ENCODE data around the gene RCSD1. TPM values are rescaled to one million over a fixed set of nuclear protein-coding genes. Genes with fewer than 3 reads are reported as not detected.

The RCSD1 gene
- total and polyA plus RNA-seq, 2 of the 4 experiments (the other 2 are of a cell fraction), result 0.03 TPM; not detected in 1

DNA sequence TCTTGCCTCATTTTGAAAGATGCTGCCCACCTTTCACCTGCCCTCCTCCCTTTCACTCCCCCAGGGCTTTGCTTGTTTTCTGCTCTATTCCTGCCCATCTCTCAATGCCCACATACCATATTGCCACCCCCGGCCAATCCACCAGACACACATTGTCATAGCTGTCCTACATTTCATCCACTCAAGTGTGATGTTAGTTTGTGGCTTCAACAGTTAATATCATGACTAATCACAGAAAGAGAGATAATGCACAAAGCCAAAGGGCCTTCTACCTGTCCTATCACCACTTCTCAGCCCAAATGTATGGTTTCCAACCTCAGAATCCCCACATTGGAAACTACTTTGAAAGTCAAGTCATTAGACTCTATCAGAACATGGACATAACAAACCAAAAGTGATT, 18.0 kb upstream of the RCSD1 start:
- ChIA-PET CTCF (no interaction called here), POLR2A (ENCODE audit: unreplicated experiment) (no interaction called here)
- ATAC-seq (ENCODE audit: low read depth) (no peak), DNase-seq (no peak)
- Histone ChIP-seq H3K9me1 (ENCODE audit: insufficient read depth, low read length) (no peaks in the 10 kb centered on the region), H3K4me1 (ENCODE audit: control insufficient read depth, insufficient read depth, low read length) (no peaks in the 10 kb centered on the region), H2BK20ac (ENCODE audit: low read depth, low read length) (no peak overlapping the region), H2AK9ac (replicated peaks; ENCODE audit: low read depth, low read length, poor library complexity) (no peak overlapping the region), H2BK120ac (ENCODE audit: low read depth, low read length) (no peak overlapping the region), H4K20me1 (ENCODE audit: insufficient read depth, low read length) (no peaks in the 10 kb centered on the region), H3K4me2 (ENCODE audit: low read depth, low read length) (no peak overlapping the region), H4K91ac (ENCODE audit: insufficient read depth, low read depth, low read length) (no peak overlapping the region), H3K79me1 (ENCODE audit: low read depth in 1 of 2, low read length in 2 of 2) (no peaks in the 10 kb centered on the region), H3K56ac (ENCODE audit: extremely low read depth, insufficient read depth, low read length) (no peak overlapping the region), H2AFZ (replicated peaks; ENCODE audit: low read length, poor library complexity) (no peak overlapping the region), H4K5ac (ENCODE audit: low read depth, low read length) (no peak overlapping the region), H3K14ac (replicated peaks; ENCODE audit: low read depth, low read length) (no peak overlapping the region), H2AK5ac (ENCODE audit: low read depth, low read length) (no peak overlapping the region), H2BK5ac (ENCODE audit: low read depth, low read length, poor library complexity, severe bottlenecking) (no peak overlapping the region), H3K27me3 (ENCODE audit: control insufficient read depth, insufficient read depth, low read length) (no peaks in the 10 kb centered on the region; the same call in none of the 2 replicates), H2BK15ac (ENCODE audit: low read depth, low read length) (no peak overlapping the region), H3K4me3 (ENCODE audit: insufficient read depth, low read depth, low read length) (no peak overlapping the region), H3K18ac (ENCODE audit: low read depth, low read length) (no peak overlapping the region), H3K36me3 (ENCODE audit: control insufficient read depth, insufficient read depth, low read length) (no peaks in the 10 kb centered on the region), H3K23ac (ENCODE audit: low read depth, low read length) (no peak overlapping the region), H3K27ac (ENCODE audit: insufficient read depth, low read length) (no peak overlapping the region), H3K9ac (ENCODE audit: low read depth, low read length) (no peak overlapping the region), H4K8ac (ENCODE audit: low read depth in 2 of 2, low read length in 2 of 2) (no peak overlapping the region), H3K9me3 (ENCODE audit: control insufficient read depth, insufficient read depth, low read length) (no peaks in the 10 kb centered on the region), H3K4ac (ENCODE audit: low read depth, low read length) (no peak overlapping the region)
- BruUV-seq (replicated peaks), result no TSS peak
- dilution Hi-C loops (cut with HindIII; ENCODE audit: low sequenced_read_pairs, unreplicated experiment), result no loop called here
- TF ChIP-seq NFE2L2 (IDR thresholded peaks at IDR 0.05; ENCODE audit: low read depth, low read length), result no peak
- no peak for TF ChIP-seq MAZ (IDR thresholded peaks at IDR 0.05; ENCODE audit: borderline replicate concordance, low read depth, low read length)
- no peak for TF ChIP-seq BHLHE40 (IDR thresholded peaks at IDR 0.05; ENCODE audit: low read depth, low read length)
- no peak for TF ChIP-seq CEBPB (IDR thresholded peaks at IDR 0.05; ENCODE audit: low read depth, low read length)
- TF ChIP-seq SMC3 (IDR thresholded peaks at IDR 0.05; ENCODE audit: low read depth, low read length), result no peak
- no peak for TF ChIP-seq RAD21 (IDR thresholded peaks at IDR 0.05; ENCODE audit: low read length)
- intact Hi-C loops (cut with micrococcal nuclease), result no loop called here
- in situ Hi-C loops (cut with MboI; ENCODE audit: low sequenced_read_pairs), result no loop called here
- WGBS, 2 experiments (ENCODE audit: extremely low coverage in 2 of 2, insufficient read length in 1 of 2), result no CpG with 5 or more reads among the region's 1 CpG

All from IMR-90 (cell line).